Activated CD4-positive, alpha-beta T cell treated with anti-CD3 and anti-CD28 coated beads, Interleukin-2, amount 50 U/mL, for 1 hour (primary cell): ENCODE data around the gene GSTA3.
"Not testable (repeated sequence)": the region's sequence is repeated elsewhere in the genome, so short reads cannot be mapped to it uniquely, and the experiment has no call there.

ENCODE experiments used
- DNase-seq: peaks from one replicate; pipeline ENCODE4 v3.0.0-alpha.2; 2020

GSTA3 gene

GRCh38 chr6:52910091-52910490 is 593 bp upstream of the GSTA3 start:
- no peak for DNase-seq

GRCh38 chr6:52909131-52909530 is 367 bp downstream of the GSTA3 start:
- no peak for DNase-seq

GRCh38 chr6:52908526-52908925 is 972 bp downstream of the GSTA3 start:
- no peak for DNase-seq

- no peak for DNase-seq
Observed at GRCh38 chr6:52904562-52905279, 4.8 kb downstream of the GSTA3 start.

- DNase-seq: no peak
Observed at GRCh38 chr6:52900536-52900935, 9.0 kb downstream of the GSTA3 start.

GRCh38 chr6:52895790-52896189 is 13.7 kb downstream of the GSTA3 start:
- DNase-seq: not testable (repeated sequence)

- DNase-seq: no peak
Observed at GRCh38 chr6:52894285-52894684, 15.2 kb downstream of the GSTA3 start.

GRCh38 chr6:52893803-52894202 is 15.7 kb downstream of the GSTA3 start:
- DNase-seq: no peak

- no peak for DNase-seq
Observed at GRCh38 chr6:52893221-52893620, 16.3 kb downstream of the GSTA3 start.

- no peak for DNase-seq
Observed at GRCh38 chr6:52890018-52890417, 19.5 kb downstream of the GSTA3 start.

GRCh38 chr6:52887910-52888524 is 21.5 kb downstream of the GSTA3 start:
- DNase-seq: no peak

- DNase-seq: peak; percentile 54
Observed at GRCh38 chr6:52881996-52882841, 27.3 kb downstream of the GSTA3 start.

GRCh38 chr6:52881662-52881995 is 27.9 kb downstream of the GSTA3 start:
- DNase-seq: no peak

- no peak for DNase-seq
Observed at GRCh38 chr6:52877786-52878185, 31.7 kb downstream of the GSTA3 start.

GRCh38 chr6:52877168-52877567 is 32.3 kb downstream of the GSTA3 start:
- no peak for DNase-seq

GRCh38 chr6:52876056-52876787 is 33.3 kb downstream of the GSTA3 start:
- DNase-seq: no peak

- no peak for DNase-seq
Observed at GRCh38 chr6:52872031-52872430, 37.5 kb downstream of the GSTA3 start.

GRCh38 chr6:52871621-52872020 is 37.9 kb downstream of the GSTA3 start:
- DNase-seq: no peak

GRCh38 chr6:52870335-52871091 is 39.0 kb downstream of the GSTA3 start:
- not testable (repeated sequence) for DNase-seq

- not testable (repeated sequence) for DNase-seq
Observed at GRCh38 chr6:52868899-52869298, 40.6 kb downstream of the GSTA3 start.

- no peak for DNase-seq
Observed at GRCh38 chr6:52868240-52868639, 41.3 kb downstream of the GSTA3 start.

- not testable (repeated sequence) for DNase-seq
Observed at GRCh38 chr6:52861151-52861550, 48.3 kb downstream of the GSTA3 start.
